CD4-positive, alpha-beta T cell treated with Interleukin-4 for 4 hours (primary cell): ENCODE results near the gene HNRNPAB.
"Not testable (repeated sequence)": the region's sequence is repeated elsewhere in the genome, so short reads cannot be mapped to it uniquely, and the experiment has no call there.

Source experiments
- DNase-seq: peaks from one replicate; pipeline ENCODE4 v3.0.0-alpha.2; 2020

Gene HNRNPAB

GRCh38 chr5:178247481-178248456 is 43.4 kb downstream of the HNRNPAB start:
- DNase-seq, result peak; percentile 41

DNA sequence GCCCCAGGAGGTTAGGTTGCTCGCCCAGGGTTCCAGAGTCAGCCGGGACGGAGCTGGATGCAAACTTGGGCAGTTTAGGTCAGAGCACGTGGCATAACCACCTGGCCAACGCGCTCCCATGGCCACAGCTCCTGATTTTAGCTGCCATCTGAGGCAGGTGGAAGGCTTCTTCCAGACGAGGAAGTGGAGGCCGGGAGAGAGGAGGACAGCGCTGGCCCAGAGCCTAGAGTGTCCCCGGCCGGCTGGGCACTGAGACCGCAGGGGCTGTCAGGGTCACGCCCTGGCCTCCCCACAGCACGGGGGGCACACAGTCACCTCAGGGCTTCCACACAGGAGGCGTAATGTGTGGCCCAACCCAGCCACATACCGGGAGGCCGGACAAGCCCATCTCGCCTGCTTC is 44.4 kb downstream of the HNRNPAB start:
- DNase-seq, result no peak

DNA sequence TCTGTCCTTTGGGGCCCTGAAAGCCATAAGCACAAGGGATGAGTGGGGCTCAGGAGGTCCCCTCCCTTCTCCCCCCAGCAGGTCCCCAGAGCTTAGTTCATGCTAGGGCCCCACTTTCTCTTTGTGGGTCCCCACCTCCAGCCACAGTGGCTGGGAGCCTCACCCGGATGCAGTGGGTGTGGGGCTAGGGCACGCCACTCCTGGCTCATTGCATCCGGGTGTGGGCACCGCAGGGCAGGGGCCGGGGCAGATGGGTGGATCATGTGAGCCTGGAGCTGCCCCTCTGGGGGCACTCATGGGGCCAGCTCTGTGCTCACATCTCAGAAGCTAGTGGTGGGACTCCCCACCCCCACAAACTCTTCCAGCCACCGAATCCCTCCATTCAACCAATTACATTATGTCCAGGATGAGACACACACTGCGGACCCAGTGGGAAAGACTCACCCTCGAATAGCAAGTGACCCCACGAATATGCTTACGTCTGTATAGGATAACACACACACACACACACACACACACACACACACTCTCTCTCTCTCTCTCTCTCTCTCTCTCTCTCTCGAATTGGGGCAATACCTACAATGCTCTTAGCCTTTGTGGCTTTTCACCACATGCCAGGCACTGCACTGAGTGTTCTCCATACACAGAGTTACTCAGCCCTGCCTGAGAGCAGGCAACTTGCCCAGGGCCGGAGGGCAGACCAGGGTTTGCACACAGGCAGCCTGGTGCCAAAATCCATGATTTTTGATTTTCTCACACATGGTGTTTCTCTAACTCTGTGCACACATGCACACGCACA is 45.1 kb downstream of the HNRNPAB start:
- DNase-seq, result peak; percentile 72

- DNase-seq, result no peak
Observed at GRCh38 chr5:178250263-178250662, 45.9 kb downstream of the HNRNPAB start.

DNA sequence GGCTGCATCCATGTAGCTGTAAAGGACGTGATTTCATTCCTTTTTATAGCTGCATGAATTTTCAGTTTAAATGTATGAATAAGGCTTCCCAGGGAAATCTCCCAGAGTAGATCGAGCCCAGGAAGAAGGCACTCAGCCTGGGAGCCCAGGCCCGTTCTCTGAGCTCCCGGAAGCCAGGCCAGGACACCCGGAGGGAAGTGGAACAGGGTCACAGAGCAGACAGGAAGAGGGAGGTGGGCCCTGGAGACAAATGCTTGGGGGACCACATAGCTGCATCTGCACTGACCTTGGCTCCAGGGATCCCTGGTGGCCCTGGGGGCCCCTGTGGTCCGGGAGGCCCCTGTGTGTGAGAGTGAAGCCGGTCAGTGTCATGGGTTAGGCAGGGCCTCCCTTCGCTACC is 47.9 kb downstream of the HNRNPAB start:
- DNase-seq, result no peak

DNA sequence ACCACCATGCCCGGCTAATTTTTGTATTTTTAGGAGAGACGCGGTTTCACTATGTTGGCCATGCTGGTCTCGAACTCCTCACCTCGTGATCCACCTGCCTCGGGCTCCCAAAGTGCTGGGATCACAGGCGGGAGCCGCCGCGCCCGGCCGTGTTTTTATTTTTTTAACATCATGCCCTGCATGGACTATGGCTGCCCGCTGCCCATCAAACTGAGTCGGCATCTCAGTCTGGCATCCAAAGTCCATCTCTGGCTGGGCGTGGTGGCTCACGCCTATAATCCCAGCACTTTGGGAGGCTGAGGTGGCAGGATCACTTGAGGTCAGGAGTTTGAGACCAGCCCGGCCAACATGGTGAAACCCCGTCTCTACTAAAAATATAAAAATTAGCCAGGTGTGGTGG is 49.3 kb downstream of the HNRNPAB start:
- DNase-seq, result not testable (repeated sequence)

GRCh38 chr5:178256746-178257145 is 52.4 kb downstream of the HNRNPAB start:
- no peak for DNase-seq

- no peak for DNase-seq
Observed at GRCh38 chr5:178257650-178258049, 53.3 kb downstream of the HNRNPAB start.

GRCh38 chr5:178259623-178260536 is 55.5 kb downstream of the HNRNPAB start:
- no peak for DNase-seq
